Calu3 (cell line): ENCODE data around the gene SMCHD1. TPM values are rescaled to one million over a fixed set of nuclear protein-coding genes. Genes with fewer than 3 reads are reported as not detected.

Experiments
- BruUV-seq: library from RNA; stranded (reverse); fragments of 400-500 nt; replicated peaks from 2 replicates; lab custom pipeline; 2021; lab: Mats Ljungman, UMichigan
- CTCF ChIA-PET: fragments of 300-600 bp; sonication (Branson Sonifier 250); formaldehyde crosslinking; loops from one replicate; lab custom pipeline; 2022; ENCODE audit warnings: antibody characterized with exemption; lab: Charles Lee
- DNase-seq: peaks from one replicate; pipeline ENCODE4 v3.0.0; 2022
- H3K27ac Mint-ChIP-seq: one replicate; pipeline ENCODE4 v1.8.0; 2022; ENCODE audit warnings: mixed read lengths; ENCODE audit not compliant: unreplicated experiment
- H3K27me3 Mint-ChIP-seq: one replicate; pipeline ENCODE4 v1.8.0; 2022; ENCODE audit warnings: mixed read lengths; ENCODE audit not compliant: unreplicated experiment
- H3K36me3 Mint-ChIP-seq: one replicate; pipeline ENCODE4 v1.8.0; 2022; ENCODE audit warnings: mild to moderate bottlenecking, moderate library complexity, mixed read lengths; ENCODE audit not compliant: insufficient read depth, unreplicated experiment
- H3K4me1 Mint-ChIP-seq: one replicate; pipeline ENCODE4 v1.8.0; 2022; ENCODE audit warnings: mild to moderate bottlenecking, low read depth, mixed read lengths; ENCODE audit not compliant: unreplicated experiment
- H3K4me3 Mint-ChIP-seq: one replicate; pipeline ENCODE4 v1.8.0; 2022; ENCODE audit warnings: mild to moderate bottlenecking, low read depth, moderate library complexity, mixed read lengths; ENCODE audit not compliant: unreplicated experiment
- H3K9me3 Mint-ChIP-seq: one replicate; pipeline ENCODE4 v1.8.0; 2022; ENCODE audit warnings: low read depth, mixed read lengths; ENCODE audit not compliant: unreplicated experiment
- intact Hi-C: fragments of 100-400 bp; cut with micrococcal nuclease; formaldehyde crosslinking; loops from one replicate; pipeline ENCODE4 v1.10.0; 2022; ENCODE audit not compliant: unreplicated experiment
- total RNA-seq: library from RNA; stranded (reverse); gene quantifications from 2 replicates; pipeline ENCODE4 v1.2.3, GENCODE V29; 2022
- TF ChIP-seq, protein P1 (sequence below): fragments of 200-600 bp; IDR thresholded peaks from one replicate; pipeline ENCODE4 v1.8.0; 2022; ENCODE audit warnings: antibody characterized with exemption; ENCODE audit not compliant: unreplicated experiment

SMCHD1 gene
- total RNA-seq, 1 experiment from 2014 or later, result 68.3 TPM

GRCh38 chr18:2681993-2682603 lies 26.6 kb downstream of the SMCHD1 start:
- Mint-ChIP-seq H3K36me3 (peaks cover 25% of the 10 kb centered on the region), H3K4me3 (no peak overlapping the region), H3K27me3 (no peaks in the 10 kb centered on the region), H3K9me3 (peaks cover 9% of the 10 kb centered on the region), H3K27ac (no peak overlapping the region), H3K4me1 (peaks cover 8% of the 10 kb centered on the region)
- TF ChIP-seq, protein P1, sequence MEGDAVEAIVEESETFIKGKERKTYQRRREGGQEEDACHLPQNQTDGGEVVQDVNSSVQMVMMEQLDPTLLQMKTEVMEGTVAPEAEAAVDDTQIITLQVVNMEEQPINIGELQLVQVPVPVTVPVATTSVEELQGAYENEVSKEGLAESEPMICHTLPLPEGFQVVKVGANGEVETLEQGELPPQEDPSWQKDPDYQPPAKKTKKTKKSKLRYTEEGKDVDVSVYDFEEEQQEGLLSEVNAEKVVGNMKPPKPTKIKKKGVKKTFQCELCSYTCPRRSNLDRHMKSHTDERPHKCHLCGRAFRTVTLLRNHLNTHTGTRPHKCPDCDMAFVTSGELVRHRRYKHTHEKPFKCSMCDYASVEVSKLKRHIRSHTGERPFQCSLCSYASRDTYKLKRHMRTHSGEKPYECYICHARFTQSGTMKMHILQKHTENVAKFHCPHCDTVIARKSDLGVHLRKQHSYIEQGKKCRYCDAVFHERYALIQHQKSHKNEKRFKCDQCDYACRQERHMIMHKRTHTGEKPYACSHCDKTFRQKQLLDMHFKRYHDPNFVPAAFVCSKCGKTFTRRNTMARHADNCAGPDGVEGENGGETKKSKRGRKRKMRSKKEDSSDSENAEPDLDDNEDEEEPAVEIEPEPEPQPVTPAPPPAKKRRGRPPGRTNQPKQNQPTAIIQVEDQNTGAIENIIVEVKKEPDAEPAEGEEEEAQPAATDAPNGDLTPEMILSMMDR, result no peak
- DNase-seq, result no peak
- no TSS peak for BruUV-seq
- intact Hi-C loops, result no loop called here
- CTCF ChIA-PET, result interaction anchor here (0.6 kb wide), 1 partner anchor 43 kb away, joined by 3 read pairs; no protein-coding TSS in a partner anchor

DNA sequence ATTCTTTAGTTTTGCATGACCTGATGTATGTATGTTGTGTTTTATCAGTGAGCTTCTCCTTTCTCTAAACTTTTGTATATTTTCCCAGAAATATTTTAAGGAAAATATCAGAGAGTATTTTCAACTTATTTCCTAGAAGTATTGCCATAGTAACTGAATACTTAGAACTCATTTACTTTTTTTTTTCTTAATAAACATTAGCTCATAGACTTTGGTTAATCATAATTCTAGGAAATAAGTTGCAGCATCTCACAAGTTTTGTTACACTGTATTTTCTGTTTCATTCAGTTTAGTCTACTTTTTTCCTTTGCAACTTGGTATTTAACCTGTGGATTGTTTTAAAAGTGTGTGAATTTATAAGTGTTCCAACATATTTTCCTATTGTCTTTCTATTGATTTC lies 27.5 kb downstream of the SMCHD1 start:
- Mint-ChIP-seq H3K36me3 (peaks cover 25% of the 10 kb centered on the region), H3K27me3 (no peaks in the 10 kb centered on the region), H3K9me3 (peaks cover 9% of the 10 kb centered on the region), H3K4me1 (peaks cover 8% of the 10 kb centered on the region), H3K27ac (no peak overlapping the region), H3K4me3 (no peak overlapping the region)
- TF ChIP-seq, protein P1, result no peak
- DNase-seq, result no peak
- CTCF ChIA-PET, result no interaction called here
- no TSS peak for BruUV-seq
- intact Hi-C loops, result no loop called here

- peak overlapping the region; percentile 50 for H3K27ac Mint-ChIP-seq
- no peak for DNase-seq
Measured at GRCh38 chr18:2686349-2686968, 30.9 kb downstream of the SMCHD1 start.

DNA sequence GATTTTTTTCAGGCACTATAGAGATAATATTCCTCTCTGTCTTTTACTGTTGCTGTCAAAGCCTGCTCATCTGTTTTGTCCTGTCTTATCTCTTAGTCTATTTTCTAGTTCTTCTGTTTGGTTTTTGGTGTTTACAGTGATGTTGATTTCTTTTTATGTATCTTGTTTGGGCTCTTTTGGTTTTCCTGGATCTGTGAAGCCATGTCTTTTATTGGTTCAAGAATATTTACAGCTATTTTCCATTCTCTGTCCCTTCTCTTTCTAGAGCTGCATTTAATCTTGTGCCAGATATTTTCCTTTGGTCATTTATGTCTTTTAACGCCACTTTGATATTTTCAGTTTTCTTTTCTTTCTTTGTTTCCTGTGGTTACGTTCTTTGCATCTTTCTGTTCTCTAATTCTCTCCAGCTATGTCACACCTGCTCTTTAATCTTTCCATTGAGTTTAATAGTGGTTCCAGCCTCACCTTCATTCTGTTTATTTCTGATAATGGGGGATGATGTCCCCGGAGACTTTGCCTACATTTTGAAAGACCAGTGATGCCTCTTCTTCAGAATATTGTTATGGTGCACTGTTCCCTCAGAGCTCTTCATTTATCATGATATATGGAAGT lies 32.0 kb downstream of the SMCHD1 start:
- Mint-ChIP-seq H3K4me3 (no peak overlapping the region), H3K36me3 (peaks cover 29% of the 10 kb centered on the region), H3K9me3 (peaks cover 9% of the 10 kb centered on the region), H3K4me1 (peaks cover 5% of the 10 kb centered on the region), H3K27ac (no peak overlapping the region), H3K27me3 (no peaks in the 10 kb centered on the region)
- intact Hi-C loops, result no loop called here
- CTCF ChIA-PET, result no interaction called here
- no TSS peak for BruUV-seq
- TF ChIP-seq, protein P1, result no peak
- DNase-seq, result no peak

More at GRCh38 chr18:2686349-2686968, 30.9 kb downstream of the SMCHD1 start:
- intact Hi-C loops, result no loop called here
- no peaks in the 10 kb centered on the region for H3K4me1 Mint-ChIP-seq
- H3K9me3 Mint-ChIP-seq, result peaks cover 9% of the 10 kb centered on the region
- no TSS peak for BruUV-seq
- CTCF ChIA-PET, result no interaction called here
- TF ChIP-seq, protein P1, result no peak
- no peaks in the 10 kb centered on the region for H3K27me3 Mint-ChIP-seq
- peaks cover 24% of the 10 kb centered on the region for H3K36me3 Mint-ChIP-seq
- no peak overlapping the region for H3K4me3 Mint-ChIP-seq
